HepG2 (cell line): ENCODE results near the gene BIK.

Source experiments
- CBFB ChIP-seq: sonication (generic); formaldehyde crosslinking; IDR thresholded peaks from 2 replicates; pipeline ENCODE4 v1.4.0; 2020; ENCODE audit warnings: missing genetic modification reagents
- NFIB ChIP-seq: sonication (generic); formaldehyde crosslinking; IDR thresholded peaks from 2 replicates; pipeline ENCODE4 v1.9.0; 2021; ENCODE audit warnings: missing genetic modification reagents, mild to moderate bottlenecking, borderline replicate concordance
- RELA ChIP-seq: sonication (generic); formaldehyde crosslinking; IDR thresholded peaks from 2 replicates; pipeline ENCODE4 v1.4.0; 2020; ENCODE audit warnings: missing genetic modification reagents
- TAF1 ChIP-seq: sonication (generic); formaldehyde crosslinking; IDR thresholded peaks from 2 replicates; pipeline ENCODE4 v1.4.0; 2020; ENCODE audit warnings: missing genetic modification reagents
- TBP ChIP-seq: sonication (generic); formaldehyde crosslinking; IDR thresholded peaks from 2 replicates; pipeline ENCODE4 v1.5.0; 2020; ENCODE audit warnings: missing genetic modification reagents
- ZNF564 ChIP-seq: sonication (generic); formaldehyde crosslinking; IDR thresholded peaks from 2 replicates; pipeline ENCODE4 v1.8.1; 2023; ENCODE audit warnings: mild to moderate bottlenecking, missing genetic modification reagents
- TF ChIP-seq, protein P1 (sequence below): sonication (generic); formaldehyde crosslinking; IDR thresholded peaks from 2 replicates; pipeline ENCODE4 v1.5.0; 2020; ENCODE audit warnings: mild to moderate bottlenecking, missing genetic modification reagents, moderate library complexity

DNA sequence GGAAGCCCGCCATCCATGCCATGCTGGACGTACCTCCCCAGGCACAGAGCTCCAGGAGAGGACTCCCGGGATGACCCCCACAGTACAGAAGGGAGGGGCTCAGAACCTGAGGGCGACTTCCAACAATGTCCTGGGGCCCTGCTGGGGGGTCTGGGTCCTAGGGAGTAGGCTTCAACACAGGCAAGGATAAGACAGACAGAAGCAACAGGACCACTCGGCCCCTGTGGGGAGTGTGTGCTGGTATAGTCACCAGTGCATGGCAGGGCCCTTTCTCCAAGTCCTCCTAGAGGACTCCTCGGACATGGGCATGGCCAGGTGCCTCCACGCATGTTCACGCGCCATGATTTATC lies 59.6 kb downstream of the BIK start:
- TF ChIP-seq, protein P1, sequence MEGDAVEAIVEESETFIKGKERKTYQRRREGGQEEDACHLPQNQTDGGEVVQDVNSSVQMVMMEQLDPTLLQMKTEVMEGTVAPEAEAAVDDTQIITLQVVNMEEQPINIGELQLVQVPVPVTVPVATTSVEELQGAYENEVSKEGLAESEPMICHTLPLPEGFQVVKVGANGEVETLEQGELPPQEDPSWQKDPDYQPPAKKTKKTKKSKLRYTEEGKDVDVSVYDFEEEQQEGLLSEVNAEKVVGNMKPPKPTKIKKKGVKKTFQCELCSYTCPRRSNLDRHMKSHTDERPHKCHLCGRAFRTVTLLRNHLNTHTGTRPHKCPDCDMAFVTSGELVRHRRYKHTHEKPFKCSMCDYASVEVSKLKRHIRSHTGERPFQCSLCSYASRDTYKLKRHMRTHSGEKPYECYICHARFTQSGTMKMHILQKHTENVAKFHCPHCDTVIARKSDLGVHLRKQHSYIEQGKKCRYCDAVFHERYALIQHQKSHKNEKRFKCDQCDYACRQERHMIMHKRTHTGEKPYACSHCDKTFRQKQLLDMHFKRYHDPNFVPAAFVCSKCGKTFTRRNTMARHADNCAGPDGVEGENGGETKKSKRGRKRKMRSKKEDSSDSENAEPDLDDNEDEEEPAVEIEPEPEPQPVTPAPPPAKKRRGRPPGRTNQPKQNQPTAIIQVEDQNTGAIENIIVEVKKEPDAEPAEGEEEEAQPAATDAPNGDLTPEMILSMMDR (CRISPR knock-in tag) = no peak
- no peak for TF ChIP-seq NFIB
- TF ChIP-seq ZNF564 (CRISPR knock-in tag) = no peak
- no peak for TF ChIP-seq CBFB (CRISPR knock-in tag)
- TF ChIP-seq TBP (CRISPR knock-in tag) = no peak
- no peak for TF ChIP-seq TAF1 (CRISPR knock-in tag)
- TF ChIP-seq RELA = no peak
